ENCODE results near the gene LBR.

LBR gene

GRCh38 chr1:225442123-225442505 lies 14.3 kb upstream of the LBR start:
- DNase-seq, result no peak

- DNase-seq, result no peak
Measured at GRCh38 chr1:225441314-225442122, 13.7 kb upstream of the LBR start.

- DNase-seq, result no peak
Measured at GRCh38 chr1:225440380-225441221, 12.8 kb upstream of the LBR start.

- DNase-seq, result no peak
Measured at GRCh38 chr1:225437710-225438437, 10.0 kb upstream of the LBR start.

- no peak for DNase-seq
Measured at GRCh38 chr1:225435957-225436392, 8.1 kb upstream of the LBR start.

GRCh38 chr1:225435487-225435886 lies 7.6 kb upstream of the LBR start:
- DNase-seq, result no peak

- DNase-seq, result no peak
Measured at GRCh38 chr1:225435076-225435475, 7.2 kb upstream of the LBR start.

GRCh38 chr1:225434046-225434445 lies 6.2 kb upstream of the LBR start:
- no peak for DNase-seq

GRCh38 chr1:225431081-225431863 lies 3.4 kb upstream of the LBR start:
- no peak for DNase-seq

- DNase-seq, result no peak
Measured at GRCh38 chr1:225430301-225430700, 2.5 kb upstream of the LBR start.

GRCh38 chr1:225428881-225429455 lies 1.1 kb upstream of the LBR start:
- DNase-seq, result no peak

- DNase-seq, result peak; percentile 91
Measured at GRCh38 chr1:225428068-225428880, 436 bp upstream of the LBR start.

GRCh38 chr1:225426395-225427234 lies 1.2 kb downstream of the LBR start:
- peak; percentile 23 for DNase-seq

GRCh38 chr1:225425201-225425786 lies 2.5 kb downstream of the LBR start:
- no peak for DNase-seq

GRCh38 chr1:225424562-225425200 lies 3.2 kb downstream of the LBR start:
- DNase-seq, result no peak

GRCh38 chr1:225423518-225423855 lies 4.4 kb downstream of the LBR start:
- no peak for DNase-seq

GRCh38 chr1:225422795-225423517 lies 4.9 kb downstream of the LBR start:
- no peak for DNase-seq

- DNase-seq, result no peak
Measured at GRCh38 chr1:225422031-225422605, 5.7 kb downstream of the LBR start.

All from activated naive CD4-positive, alpha-beta T cell treated with anti-CD3 and anti-CD28 coated beads, Interleukin-2, amount 50 U/mL, for 16 hours (primary cell).